GM19193 (cell line): ENCODE data around the gene LHX4.

Experiments
- POLR2A ChIP-seq: IDR thresholded peaks from 4 replicates; pipeline ENCODE4 v1.6.1; 2011; ENCODE audit not compliant: insufficient read depth, insufficient read length; ENCODE audit errors: extremely low read depth

LHX4 gene

GRCh38 chr1:180295999-180296398 lies 65.9 kb downstream of the LHX4 start:
- no peak for TF ChIP-seq POLR2A

- no peak for TF ChIP-seq POLR2A
These were observed 69.6 kb downstream of the LHX4 start for GRCh38 chr1:180299479-180300221.

- no peak for TF ChIP-seq POLR2A
These were observed 71.2 kb downstream of the LHX4 start for GRCh38 chr1:180301135-180301742.

GRCh38 chr1:180309338-180309737 lies 79.3 kb downstream of the LHX4 start:
- no peak for TF ChIP-seq POLR2A

- no peak for TF ChIP-seq POLR2A
These were observed 80.0 kb downstream of the LHX4 start for GRCh38 chr1:180310095-180310494.

- TF ChIP-seq POLR2A = no peak
These were observed 81.1 kb downstream of the LHX4 start for GRCh38 chr1:180311011-180311730.

GRCh38 chr1:180312926-180313325 lies 82.9 kb downstream of the LHX4 start:
- TF ChIP-seq POLR2A = no peak

GRCh38 chr1:180327089-180327488 lies 97.0 kb downstream of the LHX4 start:
- no peak for TF ChIP-seq POLR2A
